CD4-positive, alpha-beta T cell treated with Interferon alpha-2 for 1 hour (primary cell): ENCODE measurements around the gene FTL.

ENCODE experiments used
- DNase-seq, 2 donors: peaks; one replicate each; pipeline ENCODE4 v3.0.0-alpha.2; 2020 to 2022

Gene FTL

GRCh38 chr19:48992581-48993174, 27.6 kb downstream of the FTL start:
- DNase-seq = no peak

- DNase-seq = peak; percentile 100
These were observed 28.3 kb downstream of the FTL start, which contains the start of the genes GYS1 and RUVBL2 for GRCh38 chr19:48993175-48994034. Gene GYS1, minus strand, starts transcription at chr19:48993309. Its CDS starts 197 bp downstream, at chr19:48993112. Gene RUVBL2, plus strand, starts transcription at chr19:48993887. Its CDS starts 25 bp downstream, at chr19:48993912.

DNA sequence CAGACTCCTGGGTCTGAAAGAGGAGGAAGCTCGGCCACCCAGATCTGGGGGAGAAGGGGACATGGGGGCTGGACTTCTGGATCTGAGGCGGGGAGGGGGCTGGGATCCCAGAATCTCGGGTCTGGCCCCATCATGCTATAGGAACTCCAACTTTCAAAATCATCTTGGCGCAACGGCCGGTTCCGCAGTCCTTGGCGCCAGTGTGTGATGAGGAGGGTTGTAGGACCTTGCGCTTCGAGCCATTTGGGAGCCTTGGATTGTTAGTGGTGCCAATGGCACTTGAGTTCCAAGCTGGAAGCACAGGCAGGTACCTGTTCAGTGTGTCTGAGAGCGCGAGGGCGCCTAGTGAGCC, 28.9 kb downstream of the FTL start:
- DNase-seq = no peak

DNA sequence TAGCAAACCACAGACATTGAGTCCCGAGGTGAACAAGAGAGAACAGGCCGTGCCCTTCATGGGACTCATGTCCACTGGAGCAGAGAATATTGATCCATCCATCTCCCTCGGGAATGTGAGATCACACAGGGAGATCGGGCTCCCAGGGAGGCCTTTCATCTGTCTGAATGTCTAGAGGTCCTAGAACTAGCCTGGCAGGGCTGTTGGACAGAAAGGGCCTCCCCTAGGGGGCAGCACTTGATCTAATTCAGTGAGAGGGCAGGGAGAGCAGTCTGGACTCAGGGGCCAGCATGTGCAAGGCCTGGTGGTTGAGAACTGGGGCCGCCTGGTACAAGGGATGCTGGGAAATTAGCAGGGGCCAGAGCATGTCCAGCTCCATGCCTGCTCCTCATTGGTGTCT, 32.9 kb downstream of the FTL start:
- peak; percentile 37 to 58 for DNase-seq

- DNase-seq = peak; percentile 61 to 80
These were observed 34.6 kb downstream of the FTL start for GRCh38 chr19:48999481-49000325.

GRCh38 chr19:49004133-49004532, 39.0 kb downstream of the FTL start:
- DNase-seq = no peak

DNA sequence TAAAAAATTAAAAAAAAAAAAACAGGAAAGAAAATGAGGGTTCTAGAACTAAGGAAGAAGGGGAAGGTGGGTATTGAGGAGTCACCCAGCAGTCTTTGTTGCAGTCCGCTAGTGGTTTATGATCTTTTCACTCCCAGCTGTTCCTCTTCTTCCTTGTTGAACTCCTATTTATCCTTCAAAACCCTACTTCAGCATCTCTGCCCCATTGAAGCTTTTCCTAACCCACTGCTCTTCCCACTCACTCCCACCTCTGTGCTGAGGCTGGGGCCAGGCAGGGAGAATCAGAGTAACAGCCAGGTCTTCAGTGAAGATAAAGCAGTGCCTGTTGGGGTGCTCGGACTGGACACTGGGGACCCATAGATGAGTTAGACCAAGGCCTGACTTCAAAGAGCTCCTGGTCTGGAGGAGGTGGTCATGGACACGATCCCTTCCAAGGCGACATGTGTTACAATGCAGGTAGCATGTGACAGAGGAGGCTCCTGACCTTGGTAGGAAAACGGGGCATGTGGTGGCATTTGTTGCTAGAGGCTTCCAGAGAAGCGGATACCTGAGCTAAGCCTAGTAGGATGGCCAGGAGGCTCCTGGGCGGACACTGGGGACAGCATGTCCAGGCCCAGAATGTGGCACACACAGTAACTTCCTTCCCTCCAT, 40.0 kb downstream of the FTL start:
- no peak for DNase-seq

DNA sequence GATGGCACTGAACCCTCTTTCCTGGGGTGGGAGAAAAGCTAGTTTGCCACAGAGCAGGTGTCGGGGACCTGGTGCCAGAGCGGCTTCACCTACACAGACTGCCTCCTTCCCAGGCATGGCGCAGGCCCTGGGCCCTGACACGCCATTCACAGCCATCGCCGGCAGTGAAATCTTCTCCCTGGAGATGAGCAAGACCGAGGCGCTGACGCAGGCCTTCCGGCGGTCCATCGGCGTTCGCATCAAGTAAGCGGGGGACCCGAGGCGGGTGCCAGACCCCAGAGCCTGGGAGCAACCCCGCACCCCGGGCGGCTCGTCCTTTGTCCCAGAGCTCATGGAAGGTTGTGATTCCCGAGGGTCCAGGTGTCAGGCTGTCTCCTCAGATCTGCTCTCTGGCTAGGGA, 41.8 kb downstream of the FTL start:
- no peak for DNase-seq

GRCh38 chr19:49009828-49010227, 44.7 kb downstream of the FTL start:
- DNase-seq = no peak

DNA sequence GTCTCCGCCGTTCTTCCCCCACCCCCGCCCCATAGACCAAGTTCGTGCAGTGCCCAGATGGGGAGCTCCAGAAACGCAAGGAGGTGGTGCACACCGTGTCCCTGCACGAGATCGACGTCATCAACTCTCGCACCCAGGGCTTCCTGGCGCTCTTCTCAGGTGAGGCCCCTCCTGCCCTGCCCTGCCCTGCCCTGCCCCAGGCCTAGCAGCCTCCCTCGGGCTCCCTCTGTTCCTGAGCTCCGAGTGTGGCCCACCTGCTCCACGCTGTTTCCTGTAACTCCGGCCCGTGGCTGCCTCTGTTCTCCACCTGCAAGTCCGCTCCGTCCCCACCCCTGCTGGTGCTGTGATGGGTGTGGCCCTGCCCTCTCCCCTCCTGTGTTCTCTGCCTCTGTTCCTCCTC, 45.3 kb downstream of the FTL start:
- no peak for DNase-seq

DNA sequence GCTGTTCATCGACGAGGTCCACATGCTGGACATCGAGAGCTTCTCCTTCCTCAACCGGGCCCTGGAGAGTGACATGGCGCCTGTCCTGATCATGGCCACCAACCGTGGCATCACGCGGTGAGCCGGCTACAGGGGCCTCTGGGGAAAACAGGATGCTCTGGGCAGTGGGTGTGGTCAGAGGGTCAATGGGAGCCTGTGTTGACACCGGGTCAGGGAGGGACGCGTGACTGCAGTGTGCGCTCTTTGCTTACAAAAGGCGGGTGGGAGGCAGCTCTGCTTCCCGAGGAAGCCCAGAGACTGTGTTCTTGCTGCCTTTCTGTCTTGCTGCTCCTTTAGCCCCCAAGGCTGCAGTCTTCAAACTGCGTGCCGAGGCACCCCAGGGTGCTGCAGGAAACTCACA, 46.1 kb downstream of the FTL start:
- DNase-seq = no peak

DNA sequence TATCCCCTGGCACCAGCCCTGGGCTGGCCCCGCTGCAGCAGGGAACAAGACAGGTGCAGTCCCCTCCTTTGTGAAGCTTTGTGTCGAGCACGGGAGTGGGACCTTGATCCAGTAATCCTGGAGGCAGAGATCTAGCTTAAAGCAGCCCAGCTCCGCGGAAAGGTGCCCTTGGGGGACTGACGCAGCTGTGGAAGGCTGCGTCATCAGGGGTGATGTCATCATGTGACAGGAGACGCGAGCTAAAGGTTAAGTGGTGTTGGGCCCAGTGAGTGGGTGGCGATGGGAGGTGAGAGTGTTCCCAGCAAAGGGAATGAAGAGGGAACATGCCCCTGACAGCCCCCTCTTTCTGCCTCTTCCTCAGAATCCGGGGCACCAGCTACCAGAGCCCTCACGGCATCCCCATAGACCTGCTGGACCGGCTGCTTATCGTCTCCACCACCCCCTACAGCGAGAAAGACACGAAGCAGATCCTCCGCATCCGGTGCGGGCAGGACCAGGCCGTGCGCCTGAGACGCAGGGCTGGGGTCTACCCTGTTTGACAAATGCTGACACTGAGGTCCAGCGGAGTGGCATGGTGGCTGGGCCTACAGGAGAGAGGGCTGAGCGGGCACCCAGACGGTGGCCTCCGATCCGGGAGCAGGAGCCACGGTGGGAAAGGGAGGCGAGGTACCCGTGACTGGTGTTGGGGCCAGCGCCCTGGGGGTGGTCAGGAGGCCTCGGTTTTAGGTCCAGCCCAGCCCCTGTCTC, 49.2 kb downstream of the FTL start:
- no peak for DNase-seq

- no peak for DNase-seq
These were observed 49.8 kb downstream of the FTL start for GRCh38 chr19:49014870-49015255.

DNA sequence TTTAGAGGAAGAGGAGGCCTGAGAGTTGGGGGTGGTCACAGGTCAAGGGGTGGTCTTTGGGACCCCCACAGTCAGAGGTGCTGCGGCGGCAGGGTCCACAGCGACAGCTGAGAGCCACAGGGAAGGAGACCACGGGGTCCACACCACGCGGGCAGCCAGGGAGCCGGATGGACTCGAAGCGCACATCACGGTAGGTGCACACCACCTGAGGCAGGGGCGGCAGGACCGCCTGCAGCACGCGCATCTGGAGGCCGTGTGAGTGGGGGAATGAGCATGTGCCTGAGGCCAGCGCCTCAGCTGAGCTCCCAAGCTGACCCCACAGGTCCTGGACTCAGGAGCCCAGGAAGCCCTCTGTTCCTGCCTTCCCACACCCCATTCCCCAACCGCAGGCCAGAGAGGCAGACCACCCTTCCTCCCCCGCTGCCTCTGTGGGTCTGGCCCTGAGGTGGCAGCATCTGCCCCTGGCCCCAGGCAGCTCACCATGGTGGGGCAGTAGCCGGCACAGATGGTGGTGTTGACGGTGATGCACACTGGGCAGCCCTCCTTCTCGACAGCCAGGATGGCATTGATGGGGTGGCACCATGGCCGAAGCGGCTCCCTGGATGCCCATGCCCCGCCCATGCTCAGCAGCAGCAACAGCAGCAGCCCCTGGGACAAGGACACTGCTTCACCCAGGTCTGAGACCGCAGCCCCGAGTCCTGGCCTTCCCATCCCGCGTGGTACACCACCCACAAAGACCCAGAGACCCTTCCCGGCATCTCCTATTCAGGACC, 51.1 kb downstream of the FTL start:
- DNase-seq = no peak
